ENCODE measurements around the gene CFAP53.
"Not testable (repeated sequence)": the region's sequence is repeated elsewhere in the genome, so short reads cannot be mapped to it uniquely, and the experiment has no call there.

The CFAP53 gene

GRCh38 chr18:50266248-50266704 is at the start of gene CFAP53:
TSS of gene CFAP53 (minus strand) at chr18:50266495. CDS start at chr18:50266404, 91 bp downstream.
- peak; percentile 85 for DNase-seq

DNA sequence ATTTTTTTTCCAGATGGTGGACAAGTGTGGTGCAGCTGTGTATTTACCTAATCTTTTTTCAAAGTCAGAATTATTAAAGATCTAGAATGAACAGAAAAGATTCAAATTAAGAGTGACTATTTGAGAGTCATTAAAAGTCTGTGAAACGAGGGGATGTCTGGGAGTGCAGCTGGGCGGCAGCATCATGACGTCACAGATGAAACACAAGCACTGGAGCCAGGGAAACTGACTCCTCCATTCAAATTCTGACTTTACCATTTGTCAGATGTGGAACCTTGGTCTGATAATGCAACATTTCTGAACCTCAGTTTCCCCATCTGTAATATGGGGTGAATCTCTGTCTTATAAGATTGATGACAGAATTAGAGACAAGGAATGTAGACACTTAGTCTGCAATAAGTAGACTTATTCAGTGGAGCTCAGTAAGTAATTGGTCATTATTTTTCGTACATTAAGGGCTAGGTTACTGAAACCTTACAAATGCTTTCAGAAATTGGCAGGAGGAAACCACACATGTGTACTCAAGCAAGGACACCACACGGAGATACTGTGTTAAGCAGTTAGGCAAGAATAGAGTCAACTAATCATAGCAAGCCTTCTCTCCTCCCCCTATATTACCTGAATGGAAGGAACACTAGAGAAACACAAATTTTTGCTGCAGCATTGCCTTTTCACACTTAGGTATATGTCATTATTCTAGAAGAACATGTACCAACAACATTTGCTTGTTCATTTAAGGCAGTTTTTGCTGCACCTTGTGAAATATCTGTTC is 49.0 kb upstream of the CFAP53 start:
- no peak for DNase-seq

DNA sequence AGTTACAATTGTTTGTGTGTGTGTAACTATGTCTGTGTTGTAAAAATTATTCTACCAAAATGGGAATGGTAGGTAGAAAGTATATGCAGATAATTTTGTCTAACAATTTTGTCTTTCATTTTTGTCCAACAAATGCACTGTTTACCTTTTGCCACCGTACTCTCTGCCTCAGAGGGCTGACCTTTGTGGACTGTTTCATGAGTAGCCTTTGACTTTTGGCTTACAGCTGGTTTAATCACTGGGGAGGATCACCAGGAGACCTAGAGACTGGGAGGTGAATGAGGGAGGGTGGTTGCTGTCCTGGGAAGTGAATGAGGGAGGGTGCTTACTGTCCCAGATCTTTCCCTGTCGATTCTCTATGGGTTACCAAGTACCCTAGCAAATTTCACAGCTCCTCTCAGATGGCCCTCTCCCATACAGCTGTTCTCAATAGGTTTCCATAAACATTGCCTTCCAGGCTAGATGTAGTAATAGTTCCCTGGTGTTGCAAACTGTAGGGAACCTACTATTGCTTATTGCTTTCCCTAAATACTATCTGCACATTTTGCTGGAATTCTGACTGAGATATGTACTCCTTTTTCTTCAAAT is 47.7 kb upstream of the CFAP53 start:
- no peak for DNase-seq

DNA sequence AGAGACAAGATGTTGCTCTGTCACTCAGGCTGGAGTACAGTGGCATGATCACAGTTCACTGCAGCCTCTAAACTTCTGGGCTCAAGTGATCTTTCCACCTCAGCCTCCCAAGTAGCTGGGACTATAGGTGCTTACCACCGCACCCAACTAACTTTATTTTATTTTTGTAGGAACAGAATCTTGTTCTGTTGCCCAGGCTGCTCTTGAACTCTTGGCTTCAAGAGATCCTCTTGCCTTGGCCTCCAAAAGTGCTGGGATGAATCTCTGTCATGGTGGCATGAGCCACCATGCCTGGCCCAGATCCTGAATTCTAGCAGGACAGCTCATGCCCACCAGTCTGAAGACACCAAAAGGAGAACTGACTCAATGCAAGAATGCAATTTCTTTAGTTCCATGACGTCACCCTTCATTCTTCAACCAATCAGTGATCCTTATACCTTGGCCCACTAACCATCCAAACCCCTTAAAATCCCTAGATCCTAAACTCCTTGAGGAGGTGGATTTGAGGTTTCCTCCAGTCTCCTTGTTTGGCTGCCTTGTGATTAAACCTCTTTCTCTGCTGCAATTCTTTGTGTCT is 46.8 kb upstream of the CFAP53 start:
- DNase-seq, result no peak

- DNase-seq, result no peak
These were observed 46.2 kb upstream of the CFAP53 start for GRCh38 chr18:50312296-50313030.

DNA sequence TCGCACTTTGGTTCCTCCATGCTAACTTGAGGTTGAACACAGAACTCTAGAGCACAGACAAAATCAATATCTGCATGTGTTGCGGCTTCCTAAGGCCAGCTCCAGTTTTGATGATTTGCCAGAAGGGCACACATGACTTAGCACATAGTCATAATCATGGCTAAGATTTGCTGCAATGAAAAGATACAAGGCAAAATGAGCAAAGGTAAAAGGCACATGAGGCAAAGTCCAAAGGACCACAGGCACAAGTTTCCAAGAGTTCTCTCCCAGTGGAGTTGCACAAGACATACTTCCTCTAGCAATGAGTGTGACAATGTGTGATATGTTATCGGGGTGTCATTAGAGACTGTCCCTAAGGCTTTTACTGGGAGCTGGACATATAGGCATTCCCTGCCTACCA is 45.4 kb upstream of the CFAP53 start:
- DNase-seq, result no peak

DNA sequence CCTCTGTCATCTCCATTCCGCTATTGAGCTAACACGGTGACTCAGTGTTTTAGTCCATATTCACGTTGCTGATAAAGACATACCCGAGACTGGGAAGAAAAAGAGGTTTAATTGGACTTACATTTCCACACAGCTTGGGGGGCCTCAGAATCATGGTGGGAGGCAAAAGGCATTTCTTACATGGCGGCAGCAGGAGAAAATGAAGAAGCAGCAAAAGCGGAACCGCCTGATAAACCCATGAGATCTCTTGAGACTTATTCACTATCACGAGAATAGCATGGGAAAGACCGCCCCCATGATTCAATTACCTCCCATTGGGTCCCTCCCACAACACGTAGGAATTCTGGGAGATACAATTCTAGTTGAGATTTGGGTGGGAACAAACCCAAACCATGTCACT is 43.8 kb upstream of the CFAP53 start:
- DNase-seq, result no peak

- not testable (repeated sequence) for DNase-seq
These were observed 42.6 kb upstream of the CFAP53 start for GRCh38 chr18:50308851-50309250.

GRCh38 chr18:50307738-50308470 is 41.6 kb upstream of the CFAP53 start:
- peak; percentile 86 for DNase-seq

DNA sequence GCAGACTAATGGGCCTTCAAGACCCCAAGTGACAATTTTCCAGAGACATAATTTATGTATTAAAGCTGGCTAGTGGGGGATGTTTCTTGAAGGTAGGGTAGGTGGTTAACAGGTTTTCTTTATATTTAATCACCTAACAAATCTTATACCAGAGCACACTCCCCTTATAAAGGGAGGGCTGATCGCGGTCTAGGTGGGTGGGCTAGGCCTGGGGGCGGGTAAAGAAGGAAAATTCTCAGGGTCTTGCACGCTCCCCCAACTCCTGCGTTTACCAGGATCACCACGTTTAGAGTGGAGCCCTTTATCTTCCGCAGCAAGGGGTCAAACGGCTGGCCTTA is 41.1 kb upstream of the CFAP53 start:
- DNase-seq, result no peak

DNA sequence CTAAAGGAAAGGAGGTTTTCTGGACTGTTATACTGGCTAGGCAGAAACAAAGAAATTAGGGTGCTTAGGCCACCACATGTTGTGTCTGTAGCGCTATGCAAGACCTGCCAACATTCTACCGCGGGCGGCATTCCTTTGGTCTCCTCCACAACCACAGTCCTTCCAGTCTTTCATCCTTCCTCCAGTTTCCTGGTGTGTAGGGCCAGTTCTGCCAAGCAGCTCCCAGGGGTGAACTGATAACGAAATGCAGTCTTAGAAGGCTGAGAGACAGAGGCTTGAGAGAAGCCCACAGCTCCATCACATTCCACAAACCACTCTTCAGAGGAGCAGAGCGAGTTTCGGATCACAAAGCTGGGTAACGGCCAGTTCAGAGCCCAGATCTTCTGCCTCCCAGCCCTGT is 40.6 kb upstream of the CFAP53 start:
- DNase-seq, result no peak

DNA sequence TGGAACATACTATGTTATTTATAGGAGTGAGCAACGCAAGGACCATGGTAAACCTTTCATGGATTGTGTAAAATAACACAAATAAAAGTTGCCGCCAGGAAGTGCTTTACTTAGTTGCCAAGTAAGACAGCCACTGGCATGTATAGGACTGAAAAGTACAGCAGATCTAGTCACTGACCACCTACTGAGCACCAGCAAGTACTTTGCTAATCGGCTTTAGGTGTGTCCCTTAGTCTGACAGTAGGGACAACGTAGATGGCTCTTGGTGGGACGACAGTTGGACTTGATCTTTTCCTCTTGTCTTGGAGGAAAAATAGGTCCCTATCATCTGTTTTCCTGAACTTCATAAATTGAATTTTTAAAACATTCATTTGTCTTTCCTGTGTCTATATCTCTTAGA is 34.8 kb upstream of the CFAP53 start:
- DNase-seq, result no peak

DNA sequence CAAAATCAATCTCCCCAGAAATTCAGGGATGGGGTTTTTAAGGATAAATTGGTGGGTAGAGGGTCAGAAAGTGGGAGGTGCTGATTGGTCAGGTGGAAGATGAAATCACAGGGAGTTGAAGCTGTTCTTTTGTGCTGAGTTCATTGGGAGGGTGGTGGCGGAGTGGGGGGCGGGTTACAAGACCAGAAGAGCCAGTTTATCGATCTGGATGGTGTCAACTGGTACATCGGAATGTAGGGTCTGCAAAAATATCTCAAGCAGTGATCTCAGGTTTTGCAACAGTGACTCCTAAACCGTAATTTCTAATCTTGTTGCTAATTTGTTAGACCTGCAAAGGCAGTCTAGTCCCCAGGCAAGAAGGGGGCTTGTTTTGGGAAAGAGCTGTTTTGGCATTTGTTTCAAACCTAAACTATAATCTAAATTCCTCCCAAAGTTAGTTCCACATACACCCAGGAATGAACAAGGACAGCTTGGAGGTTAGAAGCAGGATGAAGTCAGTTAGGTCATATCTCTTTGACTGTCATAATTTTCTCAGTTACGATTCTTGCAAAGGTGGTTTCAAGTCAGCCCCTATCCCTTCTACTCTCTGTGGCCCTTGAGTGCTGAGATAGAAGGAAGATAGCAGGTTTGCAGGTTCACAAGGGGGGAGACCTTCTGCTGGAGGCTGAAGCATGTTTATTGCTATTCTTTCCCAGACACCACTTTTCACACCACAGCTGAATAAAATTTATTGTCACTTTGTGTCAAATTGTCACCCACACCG is 33.5 kb upstream of the CFAP53 start:
- DNase-seq, result no peak

GRCh38 chr18:50298443-50299284 is 32.4 kb upstream of the CFAP53 start:
- no peak for DNase-seq

GRCh38 chr18:50297621-50298442 is 31.5 kb upstream of the CFAP53 start:
- DNase-seq, result peak; percentile 73

DNA sequence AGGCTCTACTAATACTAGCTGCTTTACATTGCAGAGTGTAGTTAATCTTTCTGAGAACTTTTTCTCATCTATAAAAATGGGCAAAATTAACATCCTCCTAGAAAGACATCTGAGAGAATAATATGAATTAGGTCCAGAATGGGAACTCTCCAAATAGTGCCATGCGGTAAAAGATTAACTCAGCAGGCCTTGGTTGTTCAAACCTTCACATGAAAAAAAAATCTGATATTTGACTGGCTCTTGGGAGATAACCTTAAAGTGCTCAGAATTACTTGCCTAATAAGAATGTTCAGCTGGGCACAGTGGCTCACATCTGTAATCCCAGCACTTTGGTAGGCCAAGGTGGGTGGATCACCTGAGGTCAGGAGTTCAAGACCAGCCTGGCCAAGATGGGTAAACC is 26.7 kb upstream of the CFAP53 start:
- DNase-seq, result no peak

DNA sequence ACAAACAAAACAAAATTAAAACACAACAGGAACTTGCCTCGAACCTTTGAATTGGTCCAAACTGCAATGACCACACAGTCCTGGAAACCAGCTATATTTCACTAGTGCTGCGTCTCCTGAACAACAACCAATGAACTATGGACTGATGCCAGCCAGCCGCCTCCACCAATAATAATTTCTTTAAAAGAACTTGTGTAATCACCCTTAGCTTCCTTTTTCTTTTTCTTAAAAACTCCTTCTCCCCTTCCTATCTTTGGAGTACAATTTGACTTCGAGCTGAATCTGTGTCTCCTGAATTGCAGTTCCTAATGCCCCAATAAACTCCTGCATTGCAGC is 22.8 kb upstream of the CFAP53 start:
- no peak for DNase-seq

DNA sequence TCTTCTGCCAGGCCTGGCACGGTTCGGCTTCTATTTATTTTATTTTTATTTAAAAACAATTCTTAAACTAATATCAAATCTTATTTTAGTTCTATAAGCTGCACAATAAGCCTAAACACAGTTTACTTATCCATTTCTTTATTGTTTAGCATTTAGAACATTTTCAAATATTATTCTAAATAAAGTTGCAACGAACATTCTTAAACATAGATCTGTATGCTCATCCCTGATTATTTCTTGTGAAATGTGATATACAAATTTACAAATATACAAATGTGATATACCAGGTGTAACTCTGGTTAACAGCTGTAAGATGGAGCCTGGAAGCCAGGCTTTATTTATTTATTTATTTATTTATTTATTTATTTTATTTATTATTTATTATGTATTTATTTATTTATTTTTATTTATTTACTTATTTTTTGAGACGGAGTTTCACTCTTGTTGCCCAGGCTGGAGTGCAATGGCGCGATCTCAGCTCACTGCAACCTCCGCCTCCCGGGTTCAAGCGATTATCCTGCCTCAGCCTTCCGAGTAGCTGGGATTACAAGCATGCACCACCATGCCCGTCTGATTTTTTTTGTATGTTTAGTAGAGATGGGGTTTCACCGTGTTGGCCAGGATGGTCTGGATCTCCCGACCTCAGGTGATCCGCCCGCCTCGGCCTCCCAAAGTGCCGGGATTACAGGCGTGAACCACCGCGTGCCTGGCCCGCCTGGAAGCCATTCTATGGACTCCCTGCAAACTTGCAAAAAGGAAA is 22.2 kb upstream of the CFAP53 start:
- not testable (repeated sequence) for DNase-seq

Measured in midbrain (tissue), 1 donor.